ENCODE data around the gene PAM. TPM values are rescaled to one million over a fixed set of nuclear protein-coding genes. Genes with fewer than 3 reads are reported as not detected.

The PAM gene
- total RNA-seq, 1 donor from 2014 or later, result 171 TPM

- Histone ChIP-seq H3K9me3 (peaks cover 6% of the 10 kb centered on the region), H3K27me3 (ENCODE audit: low read depth) (no peaks in the 10 kb centered on the region), H3K36me3 (peaks cover 6% of the 10 kb centered on the region), H3K27ac (no peak overlapping the region), H3K4me3 (no peak overlapping the region), H3K4me1 (peaks cover 6% of the 10 kb centered on the region)
- intact Hi-C loops (cut with DNase I), result no loop called here
- TF ChIP-seq CTCF (IDR thresholded peaks at IDR 0.05), result no peak
- ATAC-seq, result peak in 1 of 2 donors; percentile 53
- DNase-seq, result no peak
Measured at GRCh38 chr5:103013933-103014552, 258.9 kb downstream of the PAM start.

- DNase-seq (no peak), ATAC-seq (no peak)
- no peak overlapping the region for H3K27ac ChIP-seq
- no peak for TF ChIP-seq CTCF (IDR thresholded peaks at IDR 0.05)
- H3K4me3 ChIP-seq, result no peak overlapping the region
- H3K36me3 ChIP-seq, result peaks cover 12% of the 10 kb centered on the region
- no peaks in the 10 kb centered on the region for H3K27me3 ChIP-seq (ENCODE audit: low read depth)
- intact Hi-C loops (cut with DNase I), result no loop called here
- H3K9me3 ChIP-seq, result peaks cover 6% of the 10 kb centered on the region
- peaks cover 5% of the 10 kb centered on the region for H3K4me1 ChIP-seq
Measured at GRCh38 chr5:103014983-103015382, 259.9 kb downstream of the PAM start.

- no peak for TF ChIP-seq CTCF (IDR thresholded peaks at IDR 0.05)
- ATAC-seq (no peak), DNase-seq (no peak)
- Histone ChIP-seq H3K9me3 (peaks cover 6% of the 10 kb centered on the region), H3K27me3 (ENCODE audit: low read depth) (no peaks in the 10 kb centered on the region), H3K4me1 (no peaks in the 10 kb centered on the region), H3K4me3 (no peak overlapping the region), H3K27ac (no peak overlapping the region), H3K36me3 (peaks cover 21% of the 10 kb centered on the region)
- intact Hi-C loops (cut with DNase I), result no loop called here
Measured at GRCh38 chr5:103016167-103016566, 261.1 kb downstream of the PAM start.

GRCh38 chr5:103019804-103020203 is 264.7 kb downstream of the PAM start:
- ATAC-seq (no peak), DNase-seq (no peak)
- peaks cover 38% of the 10 kb centered on the region for H3K36me3 ChIP-seq
- H3K27ac ChIP-seq, result no peak overlapping the region
- H3K4me3 ChIP-seq, result no peak overlapping the region
- intact Hi-C loops (cut with DNase I), result no loop called here
- H3K4me1 ChIP-seq, result no peaks in the 10 kb centered on the region
- no peaks in the 10 kb centered on the region for H3K9me3 ChIP-seq
- H3K27me3 ChIP-seq (ENCODE audit: low read depth), result no peaks in the 10 kb centered on the region
- TF ChIP-seq CTCF (IDR thresholded peaks at IDR 0.05), result no peak

GRCh38 chr5:103021314-103021713 is 266.2 kb downstream of the PAM start:
- Histone ChIP-seq H3K27ac (no peak overlapping the region), H3K4me3 (no peak overlapping the region), H3K27me3 (ENCODE audit: low read depth) (no peaks in the 10 kb centered on the region), H3K9me3 (no peaks in the 10 kb centered on the region), H3K36me3 (peaks cover 38% of the 10 kb centered on the region), H3K4me1 (no peaks in the 10 kb centered on the region)
- intact Hi-C loops (cut with DNase I), result no loop called here
- no peak for TF ChIP-seq CTCF (IDR thresholded peaks at IDR 0.05)
- DNase-seq (no peak), ATAC-seq (no peak)

Measured in lower lobe of right lung (tissue), 2 donors.